HG03575 (cell line): ENCODE measurements around the gene PDGFA.

Experiments used
- ATAC-seq: cut with Tn5 transposase; IDR thresholded peaks from one replicate; pipeline ENCODE4 v1.9.1; 2021; ENCODE audit not compliant: unreplicated experiment, insufficient number of reproducible peaks, low FRiP score; ENCODE audit errors: extremely low read depth

PDGFA gene

GRCh38 chr7:509426-510130 lies 10.1 kb downstream of the PDGFA start:
- no peak for ATAC-seq

GRCh38 chr7:508461-509170 lies 11.0 kb downstream of the PDGFA start:
- no peak for ATAC-seq

- no peak for ATAC-seq
These were observed 11.9 kb downstream of the PDGFA start for GRCh38 chr7:507623-508300.

GRCh38 chr7:506921-507622 lies 12.6 kb downstream of the PDGFA start:
- ATAC-seq, result no peak

GRCh38 chr7:506391-506831 lies 13.2 kb downstream of the PDGFA start:
- no peak for ATAC-seq

- no peak for ATAC-seq
These were observed 14.5 kb downstream of the PDGFA start for GRCh38 chr7:505171-505570.

- ATAC-seq, result no peak
These were observed 15.2 kb downstream of the PDGFA start for GRCh38 chr7:504221-505111.

- ATAC-seq, result no peak
These were observed 16.0 kb downstream of the PDGFA start for GRCh38 chr7:503575-504111.

GRCh38 chr7:502296-502695 lies 17.4 kb downstream of the PDGFA start:
- ATAC-seq, result no peak

GRCh38 chr7:501526-501925 lies 18.1 kb downstream of the PDGFA start:
- no peak for ATAC-seq

GRCh38 chr7:500521-501420 lies 18.9 kb downstream of the PDGFA start:
- ATAC-seq, result no peak

GRCh38 chr7:499853-500485 lies 19.7 kb downstream of the PDGFA start:
- ATAC-seq, result no peak

- ATAC-seq, result no peak
These were observed 20.7 kb downstream of the PDGFA start for GRCh38 chr7:498678-499641.

- no peak for ATAC-seq
These were observed 21.5 kb downstream of the PDGFA start for GRCh38 chr7:497946-498655.

- ATAC-seq, result no peak
These were observed 22.3 kb downstream of the PDGFA start for GRCh38 chr7:497346-497745.
